HG03342 (cell line): ENCODE measurements around the gene GPRC5C.

Experiments used
- ATAC-seq: cut with Tn5 transposase; IDR thresholded peaks from one replicate; pipeline ENCODE4 v1.9.1; 2021; ENCODE audit warnings: mild to moderate bottlenecking, moderate library complexity; ENCODE audit not compliant: unreplicated experiment

The GPRC5C gene

GRCh38 chr17:74430706-74431567, 951 bp upstream of the GPRC5C start:
- peak; percentile 52 for ATAC-seq

DNA sequence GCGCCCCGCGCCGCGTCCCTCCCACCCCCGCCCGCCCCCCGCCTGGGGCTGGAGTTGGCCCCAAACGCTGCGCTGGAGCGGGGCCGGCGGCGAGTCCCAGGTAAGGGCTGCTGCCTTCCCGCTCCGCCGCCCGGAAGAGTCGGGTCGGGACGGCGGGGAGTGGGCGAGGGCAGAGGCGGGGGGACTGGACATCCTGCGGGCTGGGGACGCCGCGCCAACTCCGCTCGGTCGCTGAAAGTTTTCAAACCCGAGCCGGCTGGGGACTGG, 469 bp downstream of the GPRC5C start:
- ATAC-seq: no peak

DNA sequence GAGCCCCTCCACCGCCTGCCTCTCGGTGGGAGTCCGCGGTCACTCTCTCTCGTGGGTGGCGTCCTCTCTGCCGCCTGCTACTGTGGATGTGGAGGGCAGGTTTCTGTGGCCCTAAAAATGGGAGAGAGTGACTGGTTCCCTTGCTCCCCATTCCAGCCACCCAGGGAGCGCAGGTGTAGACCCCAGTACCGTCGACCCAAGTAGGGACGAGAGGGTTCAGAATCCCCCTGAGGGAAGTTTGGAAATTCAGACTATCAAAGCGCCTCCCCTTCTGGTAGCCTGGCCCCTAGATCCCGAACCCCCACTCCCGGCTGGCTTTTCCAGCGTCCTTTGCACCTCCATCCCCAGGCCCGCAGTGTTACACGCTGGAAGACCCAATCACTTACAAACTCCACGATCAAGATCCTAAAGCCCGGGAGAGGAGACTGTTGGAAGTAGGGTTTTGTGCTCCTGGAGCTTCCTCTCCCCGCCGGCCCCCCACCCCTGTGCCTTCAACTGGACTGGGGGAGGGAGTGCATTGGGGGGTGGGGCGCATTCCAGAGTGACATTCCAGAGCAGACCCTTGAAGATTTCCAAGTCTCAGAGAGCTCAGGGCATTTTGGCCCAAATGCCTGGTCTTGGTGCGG, 991 bp downstream of the GPRC5C start:
- ATAC-seq: no peak

DNA sequence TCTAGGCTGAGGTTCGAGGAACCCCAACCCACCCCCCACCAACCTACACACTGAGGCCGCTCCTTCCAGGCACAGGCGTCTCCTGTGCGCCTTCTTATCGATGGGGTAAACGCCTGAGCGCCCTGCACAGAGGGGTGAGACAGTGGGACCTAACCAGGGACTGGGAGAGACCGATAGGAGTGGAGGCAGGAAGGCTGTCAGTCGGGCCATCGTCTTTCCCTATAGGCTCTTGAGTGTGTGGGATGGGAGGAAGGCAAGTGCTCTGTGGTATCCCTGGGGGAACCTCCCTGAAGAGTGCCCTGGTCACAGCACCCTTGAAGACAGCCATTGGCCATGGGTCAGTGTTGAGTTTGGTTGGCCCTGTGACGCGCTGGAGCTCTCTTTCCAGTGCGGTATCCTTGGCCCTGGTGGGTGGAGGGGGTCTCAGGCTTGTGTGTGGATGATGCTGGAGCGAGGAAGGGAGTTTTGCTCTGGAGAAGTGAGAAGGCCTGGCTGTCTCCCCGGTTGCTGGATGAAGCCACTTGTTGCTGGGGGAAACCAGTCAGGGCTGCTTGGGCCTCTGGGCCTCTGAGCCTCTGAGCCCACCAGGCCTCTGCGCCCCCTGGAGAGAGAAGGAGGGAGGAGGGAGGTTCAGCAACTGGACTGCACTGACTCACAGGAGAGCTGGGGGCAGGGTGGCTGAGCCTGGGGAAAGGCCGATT, 1.7 kb downstream of the GPRC5C start:
- no peak for ATAC-seq

DNA sequence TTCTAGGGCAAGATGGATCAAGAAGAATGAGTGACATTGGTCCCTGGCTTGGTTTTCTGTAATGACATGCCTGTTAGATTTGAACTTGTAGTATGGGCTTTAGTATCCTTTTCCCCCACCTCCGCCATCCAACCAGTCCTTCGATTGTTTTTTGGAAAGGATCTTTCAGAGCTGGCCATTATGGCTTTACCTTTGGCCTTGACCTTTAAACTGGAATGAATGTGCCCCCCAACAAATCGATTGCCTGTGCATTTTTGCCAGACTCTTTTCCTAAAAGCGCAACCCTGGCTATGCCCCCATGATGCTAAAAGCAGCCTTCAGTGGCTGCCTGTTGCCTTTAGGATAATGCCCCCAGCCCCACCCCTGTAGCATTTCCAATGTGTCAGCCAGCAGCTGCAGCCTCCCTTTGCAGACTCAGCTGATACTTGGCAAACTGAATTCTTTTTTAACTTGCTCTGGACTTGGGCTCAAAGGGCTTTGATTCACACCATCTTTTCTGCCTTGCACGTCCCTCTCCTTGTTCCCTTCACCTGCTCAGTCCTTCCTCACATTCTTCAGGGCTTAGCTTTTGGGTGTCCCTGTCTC, 4.0 kb downstream of the GPRC5C start:
- no peak for ATAC-seq

GRCh38 chr17:74437702-74438101, 5.8 kb downstream of the GPRC5C start:
- no peak for ATAC-seq

DNA sequence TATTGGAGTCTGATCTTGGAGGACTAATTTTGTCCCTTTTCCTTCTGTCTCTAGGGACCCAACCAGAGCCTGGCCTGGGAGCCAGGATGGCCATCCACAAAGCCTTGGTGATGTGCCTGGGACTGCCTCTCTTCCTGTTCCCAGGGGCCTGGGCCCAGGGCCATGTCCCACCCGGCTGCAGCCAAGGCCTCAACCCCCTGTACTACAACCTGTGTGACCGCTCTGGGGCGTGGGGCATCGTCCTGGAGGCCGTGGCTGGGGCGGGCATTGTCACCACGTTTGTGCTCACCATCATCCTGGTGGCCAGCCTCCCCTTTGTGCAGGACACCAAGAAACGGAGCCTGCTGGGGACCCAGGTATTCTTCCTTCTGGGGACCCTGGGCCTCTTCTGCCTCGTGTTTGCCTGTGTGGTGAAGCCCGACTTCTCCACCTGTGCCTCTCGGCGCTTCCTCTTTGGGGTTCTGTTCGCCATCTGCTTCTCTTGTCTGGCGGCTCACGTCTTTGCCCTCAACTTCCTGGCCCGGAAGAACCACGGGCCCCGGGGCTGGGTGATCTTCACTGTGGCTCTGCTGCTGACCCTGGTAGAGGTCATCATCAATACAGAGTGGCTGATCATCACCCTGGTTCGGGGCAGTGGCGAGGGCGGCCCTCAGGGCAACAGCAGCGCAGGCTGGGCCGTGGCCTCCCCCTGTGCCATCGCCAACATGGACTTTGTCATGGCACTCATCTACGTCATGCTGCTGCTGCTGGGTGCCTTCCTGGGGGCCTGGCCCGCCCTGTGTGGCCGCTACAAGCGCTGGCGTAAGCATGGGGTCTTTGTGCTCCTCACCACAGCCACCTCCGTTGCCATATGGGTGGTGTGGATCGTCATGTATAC, 8.0 kb downstream of the GPRC5C start:
- no peak for ATAC-seq

- no peak for ATAC-seq
These were observed 9.6 kb downstream of the GPRC5C start for GRCh38 chr17:74441537-74441936.

GRCh38 chr17:74442291-74442669, 10.4 kb downstream of the GPRC5C start:
- no peak for ATAC-seq

DNA sequence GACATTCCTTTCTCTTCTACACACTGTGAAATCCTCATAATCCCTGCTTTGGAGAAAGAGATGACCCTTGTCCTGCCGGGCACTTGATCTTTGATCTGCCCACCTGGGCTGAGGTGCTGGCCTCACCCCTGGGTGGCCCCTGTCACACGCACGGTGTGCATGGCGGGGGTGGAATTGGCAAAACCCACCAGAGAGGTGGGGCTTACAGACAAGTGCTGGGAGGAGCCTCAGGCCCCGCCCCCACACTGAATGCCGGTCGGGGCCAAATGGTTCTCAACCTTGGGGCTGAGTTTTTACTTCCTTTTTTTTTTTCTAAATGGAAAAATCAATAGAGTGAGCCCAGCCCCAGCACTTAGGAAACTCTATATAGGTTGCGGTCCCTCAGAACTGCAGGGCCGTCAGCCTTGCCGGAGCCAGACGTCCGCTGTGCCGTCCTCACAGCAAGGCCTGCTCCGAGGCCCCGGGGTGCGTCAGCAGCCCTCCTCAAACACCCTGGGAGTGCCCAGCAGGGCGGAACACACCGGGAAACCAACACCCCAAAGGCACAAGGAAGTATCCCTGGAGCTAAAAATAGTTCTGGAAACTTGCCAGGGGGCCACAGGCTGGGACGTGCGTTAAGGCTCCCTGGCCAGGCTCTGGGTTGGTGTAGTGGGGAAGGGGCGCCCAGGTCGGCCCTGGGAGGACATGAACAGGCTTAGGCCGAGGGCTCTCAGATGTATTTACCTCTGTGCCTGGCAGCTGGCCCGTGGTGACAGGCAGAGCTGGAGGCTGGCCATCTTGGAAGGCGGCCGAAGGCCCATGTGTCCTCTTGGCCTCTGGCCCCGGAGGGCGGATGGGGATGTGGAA, 11.0 kb downstream of the GPRC5C start:
- ATAC-seq: peak; percentile 64

DNA sequence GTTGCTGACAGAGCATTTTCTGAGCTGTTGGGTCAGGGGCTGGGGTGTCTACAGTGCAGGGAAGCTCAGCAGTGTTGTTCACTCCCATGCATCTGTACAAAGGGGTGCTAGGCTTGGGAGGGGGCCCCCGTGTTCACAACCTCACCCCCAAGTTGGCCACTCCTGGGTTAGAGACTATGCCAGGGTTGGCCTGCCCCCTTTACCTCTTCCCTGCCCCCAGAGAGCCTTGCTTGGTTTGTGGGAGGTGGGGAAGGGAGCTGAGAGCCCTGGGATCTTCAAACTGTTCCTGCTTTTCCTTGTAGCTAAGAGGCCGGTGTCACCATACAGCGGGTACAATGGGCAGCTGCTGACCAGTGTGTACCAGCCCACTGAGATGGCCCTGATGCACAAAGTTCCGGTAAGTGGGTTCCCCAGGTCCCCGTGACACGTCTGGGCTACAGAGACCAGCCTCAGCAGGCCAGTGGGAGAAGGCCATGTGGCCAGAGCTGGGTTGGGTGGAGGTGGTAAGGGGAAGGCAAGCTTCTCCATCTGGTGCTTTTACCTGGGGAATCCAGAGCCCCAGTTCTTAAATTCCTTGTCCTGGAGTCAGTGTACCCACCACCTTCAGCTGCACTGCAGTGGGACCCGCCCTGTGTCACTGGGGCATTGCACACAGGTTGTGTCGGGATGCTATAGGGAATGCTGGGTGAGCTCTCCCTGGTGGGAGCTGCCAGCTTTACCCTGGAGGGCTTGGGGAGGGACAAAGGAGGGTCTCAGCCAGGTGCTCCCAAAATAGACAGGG, 11.8 kb downstream of the GPRC5C start:
- ATAC-seq: no peak

- no peak for ATAC-seq
These were observed 12.5 kb downstream of the GPRC5C start for GRCh38 chr17:74444406-74444805.

- ATAC-seq: no peak
These were observed 13.3 kb downstream of the GPRC5C start for GRCh38 chr17:74445158-74445557.

GRCh38 chr17:74446551-74447500, 14.9 kb downstream of the GPRC5C start:
- peak; percentile 49 for ATAC-seq

- ATAC-seq: no peak
These were observed 15.8 kb downstream of the GPRC5C start for GRCh38 chr17:74447628-74448159.

GRCh38 chr17:74448756-74449155, 16.9 kb downstream of the GPRC5C start:
- no peak for ATAC-seq

DNA sequence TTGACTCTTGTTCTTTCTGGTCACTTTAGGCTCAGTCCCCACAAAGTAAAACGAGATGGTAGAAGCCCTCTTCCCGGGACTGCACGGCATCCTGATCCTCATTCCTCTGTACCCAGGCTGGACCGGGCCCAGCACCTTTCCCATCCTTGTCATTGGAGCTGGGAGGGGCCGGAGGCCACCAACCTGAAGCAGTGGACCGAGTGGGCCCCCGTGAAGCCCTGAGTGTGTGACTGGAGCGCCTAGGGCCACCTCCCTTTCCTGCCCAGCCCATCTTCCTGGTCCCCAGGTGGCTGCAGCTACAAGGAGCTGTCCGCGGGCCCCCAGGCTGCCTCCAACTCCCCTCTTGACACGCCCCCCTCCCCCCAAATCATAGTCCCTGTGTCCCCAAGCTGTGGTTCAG, 17.4 kb downstream of the GPRC5C start:
- no peak for ATAC-seq

DNA sequence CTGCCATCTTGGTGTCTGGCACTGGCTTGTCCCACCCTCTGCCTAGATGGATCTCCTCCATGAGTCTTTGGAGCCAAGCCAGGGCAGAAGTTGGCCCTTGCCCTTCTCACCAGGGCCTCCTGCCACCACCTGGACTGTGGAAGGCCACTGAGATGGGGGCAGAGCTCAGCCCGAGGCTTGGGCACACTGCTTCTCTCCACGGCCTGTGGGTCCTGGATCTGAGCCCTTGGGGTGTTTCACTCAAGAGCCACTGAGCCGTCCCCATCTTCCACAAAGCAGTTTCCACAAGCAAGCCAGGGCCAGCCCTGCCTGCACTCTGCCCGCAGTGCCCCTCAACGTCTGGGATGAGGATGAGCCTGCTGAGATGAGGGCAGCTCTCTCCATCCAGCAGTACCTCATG, 17.9 kb downstream of the GPRC5C start:
- no peak for ATAC-seq
